Right lobe of liver (tissue), 4 donors: ENCODE results near the gene SLC28A1.

Experiments
- POLR2A ChIP-seq: fragments of 450-650 bp; IDR thresholded peaks from one replicate; pipeline ENCODE4 v1.6.1; 2017; ENCODE audit warnings: antibody characterized with exemption, mild to moderate bottlenecking
- TF ChIP-seq, protein P1 (sequence below), 4 donors: fragments of 200-600 bp in 3 of 4; fragments of 450-650 bp in 1 of 4; IDR thresholded peaks; one replicate each; pipeline versions ENCODE4 v1.5.1 to v1.8.0; 2016 to 2022; ENCODE audit warnings: antibody characterized with exemption in 4 of 4, mild to moderate bottlenecking in 2 of 4
- donor health status: DM: no; HTN: no; CAD: no.
- donor health status: DM: no; HTN: no; CAD: no.
- donor health status: DM: no; HTN: yes; CAD: no.

DNA sequence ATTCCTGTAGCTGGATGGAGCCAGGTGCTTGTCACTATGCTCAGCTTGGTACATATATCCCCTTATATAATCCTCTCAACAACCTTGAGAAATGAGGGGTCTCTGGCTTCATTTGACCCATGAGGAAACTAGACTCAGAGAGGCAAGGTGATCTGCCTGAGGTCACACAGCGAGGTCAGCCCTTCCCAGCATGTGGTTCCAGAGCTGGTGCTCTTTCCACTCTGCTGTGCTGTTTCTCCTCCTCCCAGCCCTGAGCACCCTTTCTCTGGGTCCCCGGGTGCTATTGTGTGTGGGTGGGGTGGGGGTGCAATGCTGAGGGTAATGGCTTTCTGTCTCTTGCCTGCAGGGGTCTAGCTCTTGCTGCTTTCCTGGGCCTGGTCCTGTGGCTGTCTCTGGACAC is 19.3 kb downstream of the SLC28A1 start:
- TF ChIP-seq, protein P1, sequence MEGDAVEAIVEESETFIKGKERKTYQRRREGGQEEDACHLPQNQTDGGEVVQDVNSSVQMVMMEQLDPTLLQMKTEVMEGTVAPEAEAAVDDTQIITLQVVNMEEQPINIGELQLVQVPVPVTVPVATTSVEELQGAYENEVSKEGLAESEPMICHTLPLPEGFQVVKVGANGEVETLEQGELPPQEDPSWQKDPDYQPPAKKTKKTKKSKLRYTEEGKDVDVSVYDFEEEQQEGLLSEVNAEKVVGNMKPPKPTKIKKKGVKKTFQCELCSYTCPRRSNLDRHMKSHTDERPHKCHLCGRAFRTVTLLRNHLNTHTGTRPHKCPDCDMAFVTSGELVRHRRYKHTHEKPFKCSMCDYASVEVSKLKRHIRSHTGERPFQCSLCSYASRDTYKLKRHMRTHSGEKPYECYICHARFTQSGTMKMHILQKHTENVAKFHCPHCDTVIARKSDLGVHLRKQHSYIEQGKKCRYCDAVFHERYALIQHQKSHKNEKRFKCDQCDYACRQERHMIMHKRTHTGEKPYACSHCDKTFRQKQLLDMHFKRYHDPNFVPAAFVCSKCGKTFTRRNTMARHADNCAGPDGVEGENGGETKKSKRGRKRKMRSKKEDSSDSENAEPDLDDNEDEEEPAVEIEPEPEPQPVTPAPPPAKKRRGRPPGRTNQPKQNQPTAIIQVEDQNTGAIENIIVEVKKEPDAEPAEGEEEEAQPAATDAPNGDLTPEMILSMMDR (IDR thresholded peaks at IDR 0.05), result no peak
- TF ChIP-seq POLR2A, result no peak
